HG03342 (cell line): Measurements from ENCODE around the gene THNSL1.

Source experiments
- ATAC-seq: cut with Tn5 transposase; IDR thresholded peaks from one replicate; pipeline ENCODE4 v1.9.1; 2021; ENCODE audit warnings: mild to moderate bottlenecking, moderate library complexity; ENCODE audit not compliant: unreplicated experiment

THNSL1 gene

DNA sequence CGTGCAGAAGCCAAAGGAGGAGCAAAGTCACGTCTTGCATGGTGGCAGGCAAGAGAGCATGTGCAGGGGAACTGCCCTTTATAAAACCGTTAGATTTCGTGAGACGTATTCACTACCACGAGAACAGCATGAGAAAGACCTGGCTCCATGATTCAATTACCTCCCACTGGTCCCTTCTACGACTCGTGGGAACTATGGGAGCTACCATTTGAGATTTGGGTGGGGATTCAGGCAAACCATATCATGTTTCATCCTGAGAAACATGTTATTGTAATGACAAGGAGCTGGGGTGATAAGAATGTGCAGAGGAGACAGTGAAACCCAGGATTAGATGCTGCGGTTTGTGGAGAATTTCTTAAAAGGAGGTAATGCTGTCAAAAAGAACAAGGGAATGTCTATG lies 34.0 kb downstream of the THNSL1 start:
- ATAC-seq = no peak

DNA sequence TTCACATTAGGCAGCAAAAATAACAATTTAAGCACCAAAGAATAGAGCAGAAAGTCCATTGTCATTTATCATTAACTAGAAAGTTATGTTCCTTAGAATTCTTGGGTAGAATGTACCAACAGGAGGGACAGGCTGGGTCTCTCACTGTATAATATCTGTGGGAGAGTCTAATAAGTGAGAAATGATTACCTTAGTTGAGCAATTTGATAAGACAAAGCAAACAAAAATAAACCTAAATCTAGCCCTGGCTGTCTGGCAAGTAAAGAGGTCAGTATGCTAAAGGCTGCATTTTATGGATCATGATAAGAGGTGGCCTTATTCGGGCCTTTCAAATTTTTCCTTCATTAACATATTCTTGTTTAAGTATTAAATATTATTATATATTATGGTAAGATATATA lies 35.6 kb downstream of the THNSL1 start:
- ATAC-seq = no peak

DNA sequence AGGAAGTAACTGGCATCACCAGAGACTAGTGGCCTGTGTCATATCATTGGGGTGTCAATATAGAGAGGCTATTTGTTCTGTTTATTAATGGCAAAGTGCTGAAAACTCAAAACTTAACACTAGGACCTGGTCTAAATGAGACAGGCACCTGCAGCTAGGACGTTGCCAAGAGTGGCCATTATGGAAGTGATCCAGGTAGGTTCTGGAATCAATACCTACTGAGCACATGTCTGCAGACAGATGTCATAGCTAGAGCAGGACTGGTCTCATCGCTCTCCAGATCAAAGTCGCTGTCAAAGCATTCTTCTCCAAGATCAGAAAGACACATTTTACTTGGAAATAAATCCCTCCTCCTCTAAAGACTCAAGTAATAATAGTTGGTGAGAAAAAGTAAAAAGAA lies 40.3 kb downstream of the THNSL1 start:
- no peak for ATAC-seq

DNA sequence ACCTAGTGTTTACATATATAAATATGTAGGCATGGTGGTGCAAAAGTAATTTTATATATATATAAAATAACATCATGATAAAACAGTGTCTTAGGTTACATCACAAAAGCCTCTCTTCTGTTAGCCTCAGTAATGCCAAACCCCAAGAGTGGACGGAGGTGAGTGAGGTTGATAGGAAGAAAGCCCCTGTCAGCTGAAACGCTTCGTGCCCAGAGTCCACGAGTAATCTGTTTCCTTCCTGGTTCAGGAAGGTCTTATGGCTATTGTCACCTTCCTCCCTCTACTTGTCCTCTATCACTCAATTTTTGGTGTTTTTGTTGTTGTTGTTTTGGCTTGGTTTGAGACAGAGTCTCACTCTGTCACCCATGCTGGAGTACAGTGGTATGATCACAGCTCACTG lies 41.5 kb downstream of the THNSL1 start:
- ATAC-seq = no peak

DNA sequence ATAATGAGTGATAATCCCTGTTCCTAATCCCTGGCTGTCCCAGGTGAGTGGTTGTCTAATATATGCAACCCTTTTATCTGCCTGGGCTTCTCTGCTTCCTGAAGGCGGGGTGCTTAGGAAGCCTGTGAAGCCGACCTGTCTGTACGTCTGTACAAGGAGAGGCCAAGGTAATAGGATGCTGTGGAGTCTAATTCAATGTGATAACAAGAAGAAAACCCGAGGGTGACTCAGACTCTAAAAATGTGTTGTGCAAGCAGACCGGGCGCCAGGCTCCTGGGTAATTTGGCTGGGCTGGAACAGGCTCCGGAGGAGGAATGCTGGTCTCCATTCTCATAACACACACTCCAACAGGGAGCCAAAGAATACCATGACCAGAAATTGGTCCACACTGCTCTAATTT lies 43.6 kb downstream of the THNSL1 start:
- ATAC-seq = no peak

DNA sequence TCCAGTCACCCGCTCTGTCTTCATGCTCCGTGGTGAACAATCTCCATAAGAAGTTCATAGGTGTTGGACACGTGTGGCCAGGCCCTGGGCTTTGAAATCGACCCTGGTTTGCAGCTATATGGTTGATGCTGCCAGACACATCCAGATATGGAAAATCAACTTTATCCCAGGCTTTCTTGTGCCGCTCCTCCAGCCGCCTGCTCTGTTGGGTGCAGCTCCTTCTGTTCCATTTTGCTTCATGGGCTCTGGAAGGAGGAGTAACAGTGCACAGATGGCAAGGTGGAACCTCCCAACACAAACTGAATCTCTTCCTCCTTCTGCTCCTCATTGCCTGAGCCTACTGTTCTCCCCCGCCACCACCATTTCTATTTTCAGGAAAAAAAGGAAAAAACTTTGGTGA lies 44.7 kb downstream of the THNSL1 start:
- ATAC-seq = no peak

DNA sequence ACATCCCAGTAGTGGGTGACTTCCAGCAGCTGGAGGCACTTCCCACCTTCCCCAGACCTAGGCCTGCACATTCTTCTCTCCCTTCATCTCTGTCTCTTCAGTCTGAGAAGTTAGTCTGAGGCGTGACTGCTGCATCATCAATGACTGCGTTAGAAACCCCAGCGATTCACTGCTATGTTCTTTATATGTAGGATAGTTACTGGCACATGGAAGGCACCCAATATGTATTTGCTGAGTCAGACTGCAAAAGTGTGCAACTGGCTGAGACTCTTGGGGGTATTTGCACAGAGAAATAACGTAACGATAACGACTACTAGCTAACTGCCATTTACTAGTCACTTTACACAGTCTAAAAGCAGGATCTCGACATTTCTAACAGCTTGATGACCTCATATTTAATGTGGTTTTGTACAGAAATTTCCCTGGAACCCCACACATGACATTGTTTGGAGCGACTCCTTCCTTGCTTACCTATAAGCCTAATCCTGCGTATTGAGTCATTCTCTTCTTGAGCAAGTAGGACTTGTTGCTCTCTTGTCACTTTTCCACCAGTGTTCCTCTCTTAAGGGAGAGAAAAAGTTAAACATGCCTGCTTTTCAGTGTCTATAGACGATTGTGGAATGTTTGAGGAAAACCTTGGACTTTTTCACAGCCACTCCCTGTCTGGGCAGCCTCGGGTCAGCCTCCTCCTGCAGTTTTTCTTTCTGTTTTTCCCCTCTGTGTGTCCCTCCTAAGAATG lies 45.5 kb downstream of the THNSL1 start:
- no peak for ATAC-seq

DNA sequence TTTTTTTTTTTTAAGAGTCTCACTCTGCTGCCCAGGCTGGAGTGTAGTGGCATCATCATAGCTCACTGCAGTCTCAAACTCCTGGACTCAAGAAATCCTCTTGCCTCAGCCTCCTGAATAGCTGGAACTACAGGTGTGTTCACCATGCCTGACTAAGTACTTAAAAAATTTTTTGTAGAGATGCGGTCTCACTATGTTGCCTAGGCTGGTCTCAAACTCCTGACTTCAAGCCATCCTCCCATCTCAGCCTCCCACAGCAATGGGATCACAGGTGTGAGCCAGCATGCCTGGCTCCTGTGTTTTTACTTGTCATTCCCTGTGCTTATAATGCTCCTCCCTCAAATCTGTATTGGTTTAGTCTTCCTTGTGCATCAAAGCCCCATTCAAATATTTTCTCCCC lies 46.7 kb downstream of the THNSL1 start:
- ATAC-seq = no peak

DNA sequence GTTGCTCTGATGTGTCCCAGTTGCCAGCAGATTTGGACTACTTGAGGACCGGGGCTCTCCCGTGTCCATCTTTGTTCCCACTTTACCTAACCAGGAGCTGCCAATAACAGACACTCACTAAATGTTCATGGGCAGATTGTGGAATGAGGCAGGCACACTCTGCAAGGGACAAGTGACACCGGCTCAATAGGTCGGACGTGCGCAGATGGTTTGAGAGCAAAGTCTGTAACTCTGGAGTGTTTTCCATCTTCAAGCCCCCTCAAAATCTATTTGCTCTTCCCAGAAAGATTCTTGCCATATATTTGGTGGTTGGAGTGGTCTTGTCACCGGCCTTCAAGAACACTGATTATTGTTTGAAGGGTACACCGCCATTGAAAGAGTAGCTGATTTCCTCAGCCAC lies 47.2 kb downstream of the THNSL1 start:
- ATAC-seq = no peak

DNA sequence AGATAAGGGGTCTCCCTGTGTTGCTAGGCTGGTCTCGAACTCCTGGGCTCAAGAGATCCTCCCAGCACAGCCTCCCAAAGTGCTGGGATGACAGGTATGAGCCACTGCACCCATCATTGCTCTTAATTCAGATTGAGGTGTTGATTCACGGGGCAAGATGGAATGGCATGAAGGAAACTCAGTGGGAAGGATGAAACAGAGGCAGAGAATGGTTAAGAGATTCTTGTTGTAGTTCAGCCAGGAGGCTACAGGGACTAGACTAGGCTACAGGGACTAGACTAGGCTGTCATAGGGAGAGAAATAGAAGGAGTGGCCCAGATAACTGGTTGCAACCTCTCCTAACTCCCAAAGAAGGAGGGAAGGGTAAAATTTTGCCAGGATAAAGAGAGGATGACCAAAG lies 48.0 kb downstream of the THNSL1 start:
- no peak for ATAC-seq

DNA sequence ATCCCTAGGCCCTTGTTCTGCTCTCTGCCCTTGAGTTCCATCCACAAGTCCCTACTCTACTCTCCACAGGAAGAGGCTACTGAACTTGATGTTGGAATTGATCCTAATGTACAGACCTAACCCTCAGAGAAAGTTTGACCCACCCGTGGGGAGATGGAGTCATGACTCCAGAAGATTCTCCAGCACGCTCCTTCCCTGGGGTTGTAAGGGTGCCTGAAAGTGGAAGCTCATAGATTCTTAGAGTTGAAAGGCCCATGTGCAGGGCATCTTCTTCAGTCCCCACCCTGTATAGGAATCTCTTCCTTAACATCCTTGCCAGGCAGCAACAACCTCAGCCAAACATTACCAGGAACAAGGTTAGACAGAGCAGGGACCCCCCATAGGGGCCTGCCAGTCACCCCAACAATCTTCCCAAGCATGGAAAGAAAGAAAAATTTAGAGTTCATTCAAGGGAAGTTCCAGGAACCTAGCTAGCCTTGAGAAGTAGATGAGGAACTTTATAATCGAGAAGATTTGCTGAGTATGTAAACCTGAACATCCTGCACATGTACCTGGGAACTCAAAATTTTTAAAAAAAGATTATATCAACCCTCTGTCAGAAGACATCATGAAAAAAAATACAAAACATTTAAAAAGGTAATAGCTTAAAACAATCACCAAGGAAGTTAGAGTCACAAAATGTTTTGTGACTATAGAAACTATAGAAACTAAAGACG lies 49.5 kb downstream of the THNSL1 start:
- no peak for ATAC-seq

DNA sequence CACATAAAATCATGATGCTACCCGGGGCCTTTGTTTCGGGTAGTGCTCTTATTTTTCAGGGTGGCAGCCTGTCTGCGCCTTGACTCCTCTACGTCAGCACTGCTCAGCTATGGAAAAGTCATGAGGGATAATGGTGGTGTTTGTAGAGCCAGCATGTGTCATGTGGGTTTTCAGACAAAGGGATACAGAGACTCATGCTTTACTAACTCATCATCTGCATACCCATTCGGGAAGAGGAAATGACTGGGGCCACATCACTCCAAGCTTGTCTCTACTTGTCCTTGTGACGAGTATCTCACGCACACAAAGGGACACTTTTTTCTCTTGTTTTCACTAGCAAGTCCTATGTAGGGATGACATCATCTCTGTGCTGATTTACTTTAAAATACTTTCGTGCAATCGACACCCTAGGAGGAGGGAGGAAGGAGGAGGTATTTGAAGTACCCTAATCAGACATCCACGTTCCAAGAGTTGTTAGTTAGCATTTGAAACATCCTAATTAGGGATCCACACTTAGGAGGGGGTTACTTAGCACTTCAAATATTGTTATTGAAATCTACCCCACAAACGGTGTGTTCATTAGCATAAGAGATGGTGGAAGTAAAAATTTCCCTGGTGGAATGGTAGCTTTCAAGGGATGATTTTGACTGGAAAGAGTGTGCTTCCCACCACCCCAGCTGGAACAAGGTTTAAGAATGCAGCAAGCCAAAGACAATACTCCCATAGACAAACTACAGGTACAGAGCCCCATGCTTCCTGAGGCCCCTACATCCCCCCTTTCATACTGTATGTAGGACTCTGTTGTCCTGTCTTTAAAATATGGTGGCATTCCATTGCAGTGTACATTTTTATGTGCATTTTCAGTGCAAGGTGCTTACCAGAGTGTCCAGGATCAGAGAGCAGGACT lies 52.0 kb downstream of the THNSL1 start:
- no peak for ATAC-seq

DNA sequence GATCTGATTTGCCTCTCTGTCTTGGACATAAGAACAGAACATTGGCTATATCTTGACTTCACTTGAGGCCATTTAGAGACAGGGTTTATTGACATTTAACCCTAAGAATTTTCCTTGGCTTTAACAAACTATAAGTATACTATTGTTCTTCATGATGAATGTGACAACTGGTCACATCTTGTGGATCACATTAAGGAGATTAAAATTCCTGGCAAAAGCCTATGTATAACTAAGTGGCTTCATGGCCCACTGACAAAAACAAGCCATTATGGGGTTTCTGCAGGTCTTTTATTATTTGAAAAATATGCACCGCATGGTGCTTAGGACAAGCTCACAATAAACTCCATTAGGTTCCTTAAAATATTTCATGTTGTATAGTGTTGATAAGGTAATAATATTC lies 54.8 kb downstream of the THNSL1 start:
- ATAC-seq = no peak

DNA sequence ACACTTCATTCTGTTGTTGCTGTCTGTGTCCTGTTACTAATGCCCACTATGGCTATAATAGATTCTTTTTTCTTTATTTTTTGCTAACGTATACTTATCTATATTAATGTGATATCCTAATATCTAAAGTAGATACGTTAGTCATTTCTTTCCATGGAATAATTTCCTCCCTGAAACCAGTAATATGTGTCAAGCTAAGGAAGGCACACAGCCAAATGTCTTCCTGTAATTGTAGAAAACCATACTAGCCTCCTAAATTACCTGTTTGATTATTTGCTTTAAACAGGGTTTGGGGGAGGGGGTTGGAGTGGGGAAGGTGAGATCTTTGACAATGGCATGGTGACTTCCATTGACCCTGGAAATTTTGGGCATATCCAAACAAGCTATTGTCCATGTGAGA lies 56.4 kb downstream of the THNSL1 start:
- ATAC-seq = no peak

DNA sequence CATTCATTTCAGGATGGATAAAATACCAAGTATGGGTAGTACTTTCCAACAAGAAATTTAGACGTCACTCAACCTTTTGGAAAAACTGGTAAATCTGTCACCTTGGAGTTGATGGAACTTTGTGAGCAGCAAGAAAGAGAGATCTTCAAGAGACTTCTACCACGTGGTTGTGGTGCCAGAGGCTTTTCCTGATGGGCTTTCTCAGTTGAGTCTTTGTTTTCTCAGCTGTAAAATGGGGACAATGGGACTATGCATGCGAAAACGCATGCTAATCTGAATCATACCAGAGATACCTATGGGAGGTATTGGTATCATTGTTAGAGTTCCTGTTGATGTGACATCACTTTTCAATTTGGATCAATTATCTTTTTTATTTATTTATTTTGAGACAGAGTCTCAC lies 59.4 kb downstream of the THNSL1 start:
- no peak for ATAC-seq
